Activated CD8-positive, alpha-beta memory T cell treated with anti-CD3 and anti-CD28 coated beads, Interleukin-2, amount 10 ng/mL, durations not matched to agents 7 days and 5 days (primary cell): ENCODE measurements around the gene CLIC5. TPM values are rescaled to one million over a fixed set of nuclear protein-coding genes. Genes with fewer than 3 reads are reported as not detected.

ENCODE experiments used
- ATAC-seq: fragments of 150-1000 bp; cut with Tn5 transposase; one replicate; pipeline ENCODE4 v1.10.0; 2021; ENCODE audit warnings: moderate library complexity
- CTCF ChIA-PET: fragments of 350-600 bp; sonication (Branson Sonifier 250); formaldehyde crosslinking; loops from one replicate; lab custom pipeline; 2021; ENCODE audit warnings: antibody characterized with exemption; lab: Charles Lee
- DNase-seq: peaks from one replicate; pipeline ENCODE4 v3.0.0-alpha.2; 2020
- H3K27ac Mint-ChIP-seq: one replicate; pipeline ENCODE4 v1.8.0; 2021; ENCODE audit warnings: mild to moderate bottlenecking, mixed read lengths
- H3K27me3 Mint-ChIP-seq: one replicate; pipeline ENCODE4 v1.8.0; 2021; ENCODE audit warnings: mixed read lengths
- H3K36me3 Mint-ChIP-seq: one replicate; pipeline ENCODE4 v1.8.0; 2021; ENCODE audit warnings: mild to moderate bottlenecking, mixed read lengths
- H3K4me1 Mint-ChIP-seq: one replicate; pipeline ENCODE4 v1.8.0; 2021; ENCODE audit warnings: mixed read lengths
- H3K4me3 Mint-ChIP-seq: one replicate; pipeline ENCODE4 v1.8.0; 2021; ENCODE audit warnings: mild to moderate bottlenecking, moderate library complexity, mixed read lengths
- H3K9me3 Mint-ChIP-seq: one replicate; pipeline ENCODE4 v1.8.0; 2022; ENCODE audit warnings: low read depth, mixed read lengths
- total RNA-seq, 2 experiments: library from RNA; stranded (reverse); gene quantifications; one replicate each; pipeline ENCODE4 v1.2.3, GENCODE V29; 2021

Gene CLIC5
- total RNA-seq, 2 experiments from 2014 or later, result 6.3 to 7.3 TPM

DNA sequence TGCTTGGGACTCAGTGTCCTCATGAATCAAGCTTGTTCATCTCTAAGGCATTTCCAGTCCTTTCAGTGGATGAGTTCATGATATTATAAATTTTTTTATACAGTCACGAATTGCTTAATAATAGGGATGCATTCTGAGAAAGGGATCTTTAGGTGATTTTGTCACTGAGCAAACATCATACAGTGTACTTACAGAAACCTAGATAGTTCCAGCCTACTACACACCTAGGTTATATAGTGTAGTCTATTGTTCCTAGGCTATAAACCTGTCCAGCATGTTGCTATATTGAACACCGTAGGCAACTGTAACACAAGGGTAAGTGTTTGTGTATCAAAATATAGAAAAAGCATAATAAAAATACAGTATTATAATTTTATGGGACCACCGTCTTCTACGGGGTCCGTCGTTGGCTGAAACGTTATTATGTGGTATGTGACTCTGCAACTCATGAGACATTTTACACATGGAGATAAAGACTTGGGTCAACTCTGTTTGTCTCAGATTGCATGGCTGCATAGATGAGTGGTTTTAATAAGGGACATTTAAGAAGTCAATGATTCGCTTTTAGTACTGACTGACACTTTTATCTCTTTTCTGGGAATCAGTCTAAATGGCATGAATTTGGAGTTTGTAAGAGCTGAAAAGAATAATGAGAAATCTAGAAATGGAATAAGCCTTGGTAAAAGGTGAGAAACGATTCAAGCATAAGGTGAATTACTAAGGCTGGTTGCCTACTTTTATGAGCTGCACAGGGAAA lies 33.2 kb downstream of the CLIC5 start:
- CTCF ChIA-PET, result no interaction called here
- ATAC-seq, result no peak
- Mint-ChIP-seq H3K4me3 (no peak overlapping the region), H3K27me3 (no peaks in the 10 kb centered on the region), H3K9me3 (no peaks in the 10 kb centered on the region), H3K27ac (no peak overlapping the region), H3K4me1 (peaks cover 9% of the 10 kb centered on the region), H3K36me3 (no peaks in the 10 kb centered on the region)
- no peak for DNase-seq

DNA sequence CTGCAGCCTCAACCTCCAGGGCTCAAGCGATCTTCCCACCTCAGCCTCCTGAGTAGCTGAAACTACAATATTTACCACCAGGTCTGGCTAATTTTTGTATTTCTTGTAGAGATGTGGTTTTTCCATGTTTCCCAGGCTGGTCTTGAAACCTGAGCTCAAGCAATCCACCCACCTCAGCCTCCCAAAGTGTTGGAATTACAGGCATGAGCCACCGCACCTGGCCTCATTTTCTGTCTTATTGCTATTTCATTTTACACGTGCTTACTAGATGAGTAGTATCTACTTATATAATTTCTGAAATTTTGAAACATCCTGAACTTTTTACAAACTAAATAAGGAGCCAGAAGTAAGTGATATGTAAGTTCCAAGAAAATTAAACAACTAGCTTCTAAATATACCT lies 34.6 kb downstream of the CLIC5 start:
- Mint-ChIP-seq H3K4me3 (no peak overlapping the region), H3K27me3 (no peaks in the 10 kb centered on the region), H3K4me1 (peaks cover 9% of the 10 kb centered on the region), H3K27ac (no peak overlapping the region), H3K36me3 (no peaks in the 10 kb centered on the region), H3K9me3 (no peaks in the 10 kb centered on the region)
- ATAC-seq (no peak), DNase-seq (no peak)
- CTCF ChIA-PET, result no interaction called here

DNA sequence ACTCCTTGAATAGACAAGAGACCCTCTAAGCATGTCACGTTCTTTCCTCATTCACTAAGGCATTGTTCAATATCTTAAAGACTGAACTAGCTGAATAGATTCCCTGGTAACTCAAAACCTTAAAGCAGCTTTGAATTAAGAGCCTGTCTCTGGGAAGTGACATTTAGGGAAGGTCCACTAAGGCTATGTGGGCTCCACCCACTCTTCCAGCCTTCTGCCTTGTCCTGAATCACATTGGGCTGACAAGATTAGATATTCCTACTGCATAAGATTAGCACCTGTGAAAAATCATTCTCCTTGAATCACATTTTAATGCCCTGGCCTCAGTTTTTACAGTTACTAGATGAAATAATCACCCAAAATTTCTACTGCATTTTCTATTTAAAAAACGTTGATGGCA lies 36.3 kb downstream of the CLIC5 start:
- CTCF ChIA-PET, result no interaction called here
- ATAC-seq, result no peak

GRCh38 chr6:45974596-45974995 lies 41.1 kb downstream of the CLIC5 start:
- Mint-ChIP-seq H3K27me3 (no peaks in the 10 kb centered on the region), H3K9me3 (peaks cover 3% of the 10 kb centered on the region), H3K36me3 (no peaks in the 10 kb centered on the region), H3K4me3 (no peak overlapping the region), H3K4me1 (no peaks in the 10 kb centered on the region), H3K27ac (no peak overlapping the region)
- ATAC-seq (no peak), DNase-seq (no peak)
- CTCF ChIA-PET, result no interaction called here

More for the DNA sequence above, 36.3 kb downstream of the CLIC5 start:
- DNase-seq, result no peak
- Mint-ChIP-seq H3K27me3 (no peaks in the 10 kb centered on the region), H3K9me3 (peaks cover 3% of the 10 kb centered on the region), H3K4me3 (no peak overlapping the region), H3K27ac (no peak overlapping the region), H3K36me3 (no peaks in the 10 kb centered on the region), H3K4me1 (peaks cover 3% of the 10 kb centered on the region)

DNA sequence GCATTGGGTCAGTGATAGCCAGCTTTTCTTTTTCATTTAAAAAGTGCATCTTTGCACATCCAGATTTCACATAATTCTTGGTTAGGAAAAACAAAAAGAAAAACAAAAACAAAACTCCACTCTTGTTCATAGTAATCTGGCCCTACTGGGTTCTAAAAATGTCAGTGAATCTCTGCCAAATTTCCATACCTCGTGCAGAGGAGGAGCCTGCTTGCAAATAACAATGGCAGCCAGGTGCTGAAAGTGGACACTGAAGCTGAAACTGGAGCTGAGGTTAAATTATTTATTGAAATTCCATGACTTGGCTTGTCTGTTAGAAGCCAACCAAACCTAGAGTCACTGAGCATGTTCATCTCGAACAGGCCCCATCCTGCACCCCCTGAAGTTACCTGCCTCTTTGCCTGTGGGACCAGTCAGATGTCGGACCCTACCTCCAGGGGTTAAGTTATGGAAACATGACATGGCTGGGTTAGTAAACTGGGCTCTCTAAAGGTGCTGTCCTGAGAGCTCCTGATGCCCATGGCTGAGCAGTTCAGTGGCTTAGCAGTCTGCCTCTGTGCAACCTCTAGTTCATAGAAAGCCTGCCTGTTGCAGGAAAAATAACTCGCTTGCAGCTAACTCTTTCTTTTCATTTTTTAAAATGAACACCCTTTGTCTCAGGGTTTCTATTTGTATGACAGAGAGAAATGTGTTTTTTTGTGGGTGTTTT lies 42.7 kb downstream of the CLIC5 start:
- Mint-ChIP-seq H3K36me3 (no peaks in the 10 kb centered on the region), H3K9me3 (peaks cover 3% of the 10 kb centered on the region), H3K4me3 (no peak overlapping the region), H3K27ac (no peak overlapping the region), H3K27me3 (no peaks in the 10 kb centered on the region), H3K4me1 (no peaks in the 10 kb centered on the region)
- ATAC-seq, result no peak
- DNase-seq, result no peak
- CTCF ChIA-PET, result no interaction called here

GRCh38 chr6:45971287-45971686 lies 44.4 kb downstream of the CLIC5 start:
- no peak for DNase-seq
- Mint-ChIP-seq H3K36me3 (no peaks in the 10 kb centered on the region), H3K9me3 (peaks cover 3% of the 10 kb centered on the region), H3K4me1 (peaks cover 9% of the 10 kb centered on the region), H3K27me3 (no peaks in the 10 kb centered on the region), H3K27ac (no peak overlapping the region), H3K4me3 (no peak overlapping the region)
- CTCF ChIA-PET, result no interaction called here
- ATAC-seq, result no peak

GRCh38 chr6:45970326-45970725 lies 45.3 kb downstream of the CLIC5 start:
- Mint-ChIP-seq H3K27me3 (no peaks in the 10 kb centered on the region), H3K36me3 (no peaks in the 10 kb centered on the region), H3K27ac (no peak overlapping the region), H3K9me3 (peaks cover 3% of the 10 kb centered on the region), H3K4me1 (peaks cover 9% of the 10 kb centered on the region), H3K4me3 (no peak overlapping the region)
- DNase-seq (no peak), ATAC-seq (no peak)
- CTCF ChIA-PET, result interaction anchor here (0.7 kb wide), 1 partner anchor 35 kb away, joined by 4 read pairs; no protein-coding TSS in a partner anchor

DNA sequence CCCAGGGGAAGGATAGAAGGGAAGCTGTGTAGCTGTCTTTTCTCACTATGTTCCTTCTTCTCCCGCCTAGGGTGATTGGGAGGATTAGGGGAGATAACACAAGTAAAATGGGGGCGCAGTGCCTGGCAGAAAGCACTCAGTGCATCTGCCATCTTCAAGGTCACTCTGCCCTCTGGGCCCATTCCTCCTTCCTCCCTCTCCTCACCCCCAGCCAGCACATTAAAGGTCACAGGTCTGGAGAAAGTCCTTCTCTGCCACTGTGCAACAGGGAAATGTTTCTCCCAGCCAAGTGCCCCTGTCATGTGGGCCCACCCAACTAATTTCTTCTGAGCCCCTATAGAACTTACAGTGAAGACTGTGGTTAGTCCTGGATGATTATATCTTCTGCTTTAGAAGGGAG lies 45.8 kb downstream of the CLIC5 start:
- Mint-ChIP-seq H3K27me3 (no peaks in the 10 kb centered on the region), H3K27ac (no peak overlapping the region), H3K9me3 (peaks cover under 1% of the 10 kb centered on the region), H3K36me3 (no peaks in the 10 kb centered on the region), H3K4me3 (no peak overlapping the region), H3K4me1 (peaks cover 10% of the 10 kb centered on the region)
- CTCF ChIA-PET, result interaction anchor here (0.7 to 1.4 kb wide), 2 partner anchors 34 to 39 kb away, joined by 3 to 4 read pairs; no protein-coding TSS in a partner anchor
- ATAC-seq (no peak), DNase-seq (no peak)

GRCh38 chr6:45969026-45969425 lies 46.6 kb downstream of the CLIC5 start:
- ATAC-seq (no peak), DNase-seq (no peak)
- CTCF ChIA-PET, result interaction anchor here (1.0 to 1.4 kb wide), 2 partner anchors 38 to 1313 kb away, joined by 3 read pairs; no protein-coding TSS in a partner anchor
- no peaks in the 10 kb centered on the region for H3K27me3 Mint-ChIP-seq
- H3K36me3 Mint-ChIP-seq, result no peaks in the 10 kb centered on the region
- H3K4me3 Mint-ChIP-seq, result no peak overlapping the region
- H3K4me1 Mint-ChIP-seq, result peaks cover 10% of the 10 kb centered on the region
- no peaks in the 10 kb centered on the region for H3K9me3 Mint-ChIP-seq
- no peak overlapping the region for H3K27ac Mint-ChIP-seq

GRCh38 chr6:45967363-45967762 lies 48.3 kb downstream of the CLIC5 start:
- Mint-ChIP-seq H3K27me3 (no peaks in the 10 kb centered on the region), H3K27ac (no peak overlapping the region), H3K9me3 (no peaks in the 10 kb centered on the region), H3K4me1 (peaks cover 10% of the 10 kb centered on the region), H3K36me3 (no peaks in the 10 kb centered on the region), H3K4me3 (no peak overlapping the region)
- CTCF ChIA-PET, result interaction anchor here (1.7 kb wide), 1 partner anchor 37 kb away, joined by 5 read pairs; no protein-coding TSS in a partner anchor
- no peak for DNase-seq
- no peak for ATAC-seq

DNA sequence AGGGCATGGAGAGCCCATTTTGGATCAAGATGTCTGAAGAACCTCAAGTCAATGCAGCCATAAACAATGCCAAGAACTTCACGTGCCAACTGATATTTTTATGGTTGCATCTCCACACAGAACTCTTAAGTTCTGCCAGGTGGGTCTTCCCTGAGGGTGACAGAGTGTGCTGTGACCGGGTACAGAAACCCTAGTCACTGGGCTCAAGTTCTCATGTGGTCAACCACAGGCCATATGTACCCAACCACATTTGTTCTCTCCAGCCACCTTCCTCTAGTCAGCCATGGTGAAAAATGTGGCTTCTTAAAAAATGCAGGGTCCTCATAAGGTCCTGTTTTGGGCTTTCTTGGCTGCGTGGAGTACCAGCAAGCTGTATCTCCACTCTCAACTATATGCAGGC lies 48.9 kb downstream of the CLIC5 start:
- H3K27me3 Mint-ChIP-seq, result no peaks in the 10 kb centered on the region
- H3K9me3 Mint-ChIP-seq, result no peaks in the 10 kb centered on the region
- H3K4me3 Mint-ChIP-seq, result no peak overlapping the region
- peaks cover 10% of the 10 kb centered on the region for H3K4me1 Mint-ChIP-seq
- no peak for ATAC-seq
- CTCF ChIA-PET, result interaction anchor here (1.7 kb wide), 1 partner anchor 36 kb away, joined by 5 read pairs; no protein-coding TSS in a partner anchor
- H3K36me3 Mint-ChIP-seq, result no peaks in the 10 kb centered on the region
- no peak for DNase-seq
- no peak overlapping the region for H3K27ac Mint-ChIP-seq

- no peaks in the 10 kb centered on the region for H3K27me3 Mint-ChIP-seq
- H3K4me1 Mint-ChIP-seq, result peaks cover 10% of the 10 kb centered on the region
- DNase-seq (no peak), ATAC-seq (no peak)
- H3K36me3 Mint-ChIP-seq, result no peaks in the 10 kb centered on the region
- no peak overlapping the region for H3K4me3 Mint-ChIP-seq
- H3K9me3 Mint-ChIP-seq, result no peaks in the 10 kb centered on the region
- CTCF ChIA-PET, result interaction anchor here (1.7 kb wide), 1 partner anchor 36 kb away, joined by 5 read pairs; no protein-coding TSS in a partner anchor
- H3K27ac Mint-ChIP-seq, result no peak overlapping the region
These were observed 49.3 kb downstream of the CLIC5 start for GRCh38 chr6:45966340-45966739.

DNA sequence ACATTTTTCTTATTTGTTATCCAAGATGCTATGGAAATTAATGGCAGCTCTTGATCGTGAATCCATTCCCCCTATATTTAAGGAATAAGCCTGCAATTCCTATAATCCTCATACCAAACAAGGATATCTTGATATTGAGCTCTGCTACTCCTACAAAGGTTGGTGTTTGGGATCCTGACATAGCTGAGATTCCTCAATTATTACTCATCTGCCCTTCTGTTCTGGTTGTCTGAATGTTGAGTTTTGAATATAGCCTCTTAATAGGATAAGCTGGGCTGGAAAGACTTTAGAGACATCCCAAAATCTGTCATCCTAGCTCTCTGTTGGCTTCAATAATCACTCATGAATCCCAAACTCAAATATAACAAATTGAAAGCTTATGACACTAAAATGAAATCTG lies 49.9 kb downstream of the CLIC5 start:
- no peak overlapping the region for H3K4me3 Mint-ChIP-seq
- DNase-seq (no peak), ATAC-seq (no peak)
- peaks cover 10% of the 10 kb centered on the region for H3K4me1 Mint-ChIP-seq
- H3K36me3 Mint-ChIP-seq, result no peaks in the 10 kb centered on the region
- H3K9me3 Mint-ChIP-seq, result no peaks in the 10 kb centered on the region
- no peaks in the 10 kb centered on the region for H3K27me3 Mint-ChIP-seq
- H3K27ac Mint-ChIP-seq, result no peak overlapping the region
- CTCF ChIA-PET, result interaction anchor here (1.7 kb wide), 1 partner anchor 35 kb away, joined by 5 read pairs; no protein-coding TSS in a partner anchor
